NCI-H524 treated with DMSO at 0.1 percent for 48 hours (cell line): ENCODE measurements around the gene TRIM59.

ENCODE experiments used
- DNase-seq: peaks from one replicate; lab custom pipeline; 2025; lab: John Stamatoyannopoulos, UW

TRIM59 gene

DNA sequence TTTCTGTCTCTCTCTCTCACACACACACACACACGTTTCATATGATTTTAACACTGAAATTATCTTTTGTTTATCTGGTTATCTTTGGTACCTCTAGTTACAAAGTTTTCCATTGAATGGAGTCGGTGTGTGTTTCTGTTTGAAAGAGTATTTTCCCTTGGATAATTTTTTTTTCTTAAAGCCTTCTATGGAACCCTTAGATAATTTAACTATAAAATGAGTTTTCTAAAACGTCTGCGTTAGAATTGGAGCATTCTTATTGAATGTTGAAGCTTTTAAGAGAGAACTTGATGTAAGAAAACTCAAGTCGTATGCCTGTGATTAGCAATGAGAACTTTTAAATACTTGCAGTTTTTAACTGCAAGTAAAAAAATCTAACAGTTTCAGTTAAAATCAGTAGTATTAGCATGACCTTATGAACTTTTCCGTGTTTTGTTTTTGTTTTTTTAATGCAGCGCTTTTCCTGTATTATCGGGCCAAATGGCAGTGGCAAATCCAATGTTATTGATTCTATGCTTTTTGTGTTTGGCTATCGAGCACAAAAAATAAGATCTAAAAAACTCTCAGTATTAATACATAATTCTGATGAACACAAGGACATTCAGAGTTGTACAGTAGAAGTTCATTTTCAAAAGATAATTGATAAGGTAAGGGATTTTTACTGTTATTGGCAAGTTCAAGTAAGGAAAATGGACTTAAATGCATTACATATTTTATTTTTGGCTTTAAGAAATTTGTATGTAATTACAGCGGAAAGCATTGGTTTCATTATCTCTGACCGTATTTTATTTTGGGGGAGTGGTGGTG, 47.2 kb downstream of the TRIM59 start:
- DNase-seq: no peak

DNA sequence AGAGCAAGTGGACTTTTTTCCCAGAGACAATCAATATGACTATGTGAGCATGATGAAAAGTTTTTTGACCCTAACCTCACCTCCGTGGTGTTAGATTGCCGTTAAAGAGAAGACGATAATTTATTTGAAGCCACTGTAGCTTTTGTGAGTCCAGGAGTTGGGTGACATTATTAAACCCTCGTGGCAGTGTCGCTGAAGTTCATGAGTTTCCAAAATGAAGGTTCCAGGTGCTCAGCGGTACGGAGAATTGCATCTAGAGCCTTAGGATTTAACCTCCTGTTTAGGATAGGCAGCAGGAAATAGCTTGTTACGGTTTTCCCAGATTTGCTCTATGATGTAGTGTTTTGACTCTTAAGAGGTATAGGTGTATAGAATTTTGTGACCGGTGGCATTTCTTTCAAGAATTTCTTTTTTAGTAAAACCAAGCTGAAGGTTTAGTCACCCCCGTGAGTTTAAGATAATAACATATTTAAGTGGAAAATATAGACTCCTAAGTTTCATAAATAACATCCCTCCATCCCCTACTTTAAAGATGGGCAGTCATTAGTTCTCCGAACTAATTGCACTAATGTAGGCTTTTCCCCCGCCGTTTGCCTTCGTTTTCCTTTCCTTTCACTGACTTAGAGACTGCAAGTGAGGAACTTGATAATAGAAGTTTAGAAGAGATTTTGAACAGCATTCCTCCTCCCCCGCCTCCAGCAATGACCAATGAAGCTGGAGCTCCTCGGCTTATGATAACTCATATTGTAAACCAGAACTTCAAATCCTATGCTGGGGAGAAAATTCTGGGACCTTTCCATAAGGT, 48.1 kb downstream of the TRIM59 start:
- peak; percentile 8 for DNase-seq

- no peak for DNase-seq
Observed at GRCh38 chr3:160400702-160401150, 48.9 kb downstream of the TRIM59 start.

GRCh38 chr3:160400030-160400701, 49.4 kb downstream of the TRIM59 start:
- no peak for DNase-seq

DNA sequence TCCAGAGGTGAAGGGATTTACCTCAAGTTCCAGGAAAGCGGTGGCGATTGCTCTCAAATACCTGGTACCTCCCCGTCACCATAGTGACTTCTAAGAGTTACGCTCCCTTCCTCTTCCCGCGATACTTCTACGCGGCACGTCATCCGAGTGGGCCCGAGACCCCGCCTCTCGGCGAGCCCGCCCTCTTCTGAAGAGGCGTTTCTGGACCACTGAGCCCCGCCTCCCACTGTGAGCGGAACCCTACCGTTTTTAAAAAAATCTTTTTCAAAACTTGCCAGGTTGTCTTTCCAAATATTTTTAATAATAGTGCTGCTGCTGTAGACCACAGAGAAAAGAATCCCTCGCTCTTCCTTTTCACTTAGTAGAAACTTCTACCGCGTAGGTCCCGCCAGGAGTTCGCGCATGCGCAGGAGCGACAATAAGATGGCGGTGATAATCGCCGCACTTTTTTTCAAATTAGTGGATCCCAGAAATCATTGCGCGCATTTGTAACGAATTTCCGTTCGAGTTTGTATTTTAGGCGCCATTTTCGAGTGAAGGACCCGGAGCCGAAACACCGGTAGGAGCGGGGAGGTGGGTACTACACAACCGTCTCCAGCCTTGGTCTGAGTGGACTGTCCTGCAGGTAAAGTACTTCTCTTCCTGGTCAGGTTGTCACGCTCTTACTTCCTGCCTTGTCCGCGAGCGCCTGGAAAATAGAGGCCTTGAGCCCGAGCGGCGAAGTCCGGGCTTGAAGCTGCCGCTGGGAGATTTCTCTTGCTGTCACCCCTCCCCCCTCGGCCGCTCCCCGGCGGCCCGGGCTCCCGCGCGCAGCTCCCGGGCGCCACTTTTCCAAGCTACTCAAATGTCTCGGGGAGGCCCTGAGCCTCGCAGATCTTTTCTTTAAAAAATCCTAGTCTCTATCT, 50.2 kb downstream of the TRIM59 start, which contains the start of the genes IFT80 and SMC4:
Gene IFT80 (minus strand): TSS at position 101 of the 905 bp plus-strand sequence. CDS start 14,625 bp downstream, outside the sequence.
Gene SMC4 (plus strand): TSS at position 526 of the 905 bp plus-strand sequence. CDS start 1,177 bp downstream, outside the sequence.
- peak; percentile 83 for DNase-seq

DNA sequence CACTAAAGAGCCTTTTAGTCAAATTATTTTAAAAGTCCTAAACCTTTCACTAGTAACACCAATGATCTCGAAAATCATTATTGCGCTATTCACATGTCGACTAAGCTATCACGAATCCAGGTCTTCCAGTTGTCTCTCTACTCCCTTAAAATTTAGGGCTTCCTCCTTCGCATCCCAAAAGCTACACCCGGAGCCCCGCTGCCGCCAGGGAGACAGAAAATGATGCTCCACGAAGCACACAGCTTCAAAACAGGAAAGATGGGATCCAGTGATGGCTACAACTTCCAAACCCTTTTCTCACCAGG, 50.8 kb downstream of the TRIM59 start:
- no peak for DNase-seq

GRCh38 chr3:160395297-160395696, 54.3 kb downstream of the TRIM59 start:
- peak; percentile 16 for DNase-seq

DNA sequence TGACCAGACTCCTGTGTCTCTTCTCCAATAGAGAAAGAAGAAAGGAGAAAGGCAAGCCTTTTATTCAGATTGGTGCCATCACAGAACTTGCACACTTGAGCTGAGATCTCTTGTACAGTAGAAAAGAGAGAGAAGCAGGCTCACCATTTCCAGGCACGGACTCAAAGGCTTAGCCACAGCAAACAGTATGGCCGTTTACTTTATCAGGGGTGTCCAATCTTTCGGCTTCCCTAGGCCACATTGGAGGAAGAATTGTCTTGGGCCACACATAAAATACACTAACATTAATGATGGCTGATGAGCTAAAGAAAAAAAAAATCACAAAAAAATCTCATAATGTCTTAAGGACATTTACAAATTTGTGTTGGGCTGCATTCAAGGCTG, 55.6 kb downstream of the TRIM59 start:
- no peak for DNase-seq

- DNase-seq: no peak
Observed at GRCh38 chr3:160393346-160394008, 56.1 kb downstream of the TRIM59 start.

DNA sequence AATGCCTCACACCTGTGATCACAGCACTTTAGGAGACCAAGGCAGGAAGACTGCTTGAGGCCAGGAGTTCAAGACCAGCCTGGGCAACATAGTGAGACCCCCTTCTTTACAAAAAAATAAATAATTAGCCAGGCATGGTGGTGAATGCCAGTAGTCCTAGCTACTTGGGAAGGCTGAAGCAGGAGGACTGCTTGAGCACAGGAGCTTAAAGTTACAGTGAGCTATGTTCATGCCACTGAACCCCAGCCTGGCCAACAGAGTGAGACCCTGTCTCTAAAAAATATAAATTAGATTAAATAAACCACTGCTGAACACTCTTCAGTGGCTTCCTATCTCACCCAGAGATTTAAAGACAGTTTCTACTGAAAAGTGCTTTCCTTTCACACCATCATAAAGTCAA, 56.8 kb downstream of the TRIM59 start:
- no peak for DNase-seq

GRCh38 chr3:160390565-160391138, 58.9 kb downstream of the TRIM59 start:
- DNase-seq: no peak
